PC-9 (cell line): Measurements from ENCODE around the gene NUP214. TPM values are rescaled to one million over a fixed set of nuclear protein-coding genes. Genes with fewer than 3 reads are reported as not detected.
A peak's percentile ranks its signal among the peaks of the same experiment; 100 is the strongest.

Experiments
- BruUV-seq: library from RNA; stranded (reverse); fragments of 400-500 nt; replicated peaks from 2 replicates; lab custom pipeline; 2021; lab: Mats Ljungman, UMichigan
- CTCF ChIA-PET: fragments of 300-600 bp; sonication (Branson Sonifier 250); formaldehyde crosslinking; loops from one replicate; lab custom pipeline; 2022; ENCODE audit warnings: antibody characterized with exemption; lab: Charles Lee
- POLR2A ChIA-PET: fragments of 300-600 bp; sonication (Branson Sonifier 250); formaldehyde crosslinking; loops from one replicate; lab custom pipeline; 2022; ENCODE audit warnings: antibody characterized with exemption; ENCODE audit not compliant: unreplicated experiment; lab: Charles Lee
- DNase-seq, 2 experiments: peaks; one replicate each; pipeline versions ENCODE4 v3.0.0 to v3.0.0-alpha.2; 2015 to 2022; ENCODE audit warnings: mixed read lengths in 1 of 2
- H2AFZ ChIP-seq: fragments of 200-600 bp; sonication (generic); 2 replicates; pipeline ENCODE4 v1.8.1; 2017; ENCODE audit warnings: antibody characterized with exemption
- H3F3A ChIP-seq: fragments of 200-600 bp; sonication (generic); 2 replicates; pipeline ENCODE4 v1.8.1; 2017; ENCODE audit warnings: antibody characterized with exemption, mild to moderate bottlenecking, low read depth; ENCODE audit not compliant: insufficient read depth
- H3K27ac ChIP-seq: fragments of 200-600 bp; sonication (generic); 2 replicates; pipeline ENCODE4 v1.6.1; 2016; ENCODE audit warnings: mixed run types
- H3K27me3 ChIP-seq: fragments of 200-600 bp; sonication (generic); 2 replicates; pipeline ENCODE4 v1.6.1; 2016; ENCODE audit warnings: low read depth, mixed run types; ENCODE audit not compliant: insufficient read depth
- H3K36me3 ChIP-seq: fragments of 200-600 bp; sonication (generic); 2 replicates; pipeline ENCODE4 v1.6.1; 2016; ENCODE audit warnings: low read depth, mixed run types
- H3K4me1 ChIP-seq: fragments of 200-600 bp; sonication (generic); replicated peaks from 2 replicates; pipeline ENCODE4 v1.6.1; 2016; ENCODE audit warnings: mixed run types; ENCODE audit not compliant: insufficient read depth
- H3K4me2 ChIP-seq: fragments of 200-600 bp; sonication (generic); 2 replicates; pipeline ENCODE4 v1.6.1; 2017; ENCODE audit warnings: mixed run types
- H3K4me3 ChIP-seq: fragments of 200-600 bp; sonication (generic); 2 replicates; pipeline ENCODE4 v1.6.1; 2016; ENCODE audit warnings: mixed run types
- H3K79me2 ChIP-seq: fragments of 200-600 bp; sonication (generic); 2 replicates; pipeline ENCODE4 v1.6.1; 2017; ENCODE audit warnings: low read depth, mixed run types
- H3K9me2 ChIP-seq: fragments of 200-600 bp; sonication (generic); 2 replicates; pipeline ENCODE4 v1.8.1; 2017; ENCODE audit warnings: mild to moderate bottlenecking; ENCODE audit not compliant: insufficient read depth
- H3K9me3 ChIP-seq: fragments of 200-600 bp; sonication (generic); 2 replicates; pipeline ENCODE4 v1.8.1; 2016; ENCODE audit warnings: low read depth; ENCODE audit not compliant: insufficient read depth
- H4K20me1 ChIP-seq: fragments of 200-600 bp; sonication (generic); 2 replicates; pipeline ENCODE4 v1.8.1; 2017; ENCODE audit not compliant: insufficient read depth
- CTCF ChIP-seq: fragments of 200-600 bp; sonication (generic); conservative IDR thresholded peaks from 2 replicates; pipeline ENCODE4 v1.6.1; 2017; ENCODE audit warnings: mixed run types, antibody characterized with exemption, mild to moderate bottlenecking, moderate library complexity
- EZH2 ChIP-seq: fragments of 200-600 bp; sonication (generic); IDR thresholded peaks from 2 replicates; pipeline ENCODE4 v1.8.0; 2017; ENCODE audit warnings: antibody characterized with exemption, low read depth
- intact Hi-C: fragments of 100-400 bp; cut with micrococcal nuclease; formaldehyde crosslinking; loops from one replicate; pipeline ENCODE4 v1.10.0; 2022; ENCODE audit not compliant: unreplicated experiment
- total RNA-seq: library from RNA; stranded (reverse); gene quantifications from 2 replicates; pipeline ENCODE4 v1.2.3, GENCODE V29; 2021

Gene NUP214
- total RNA-seq, 1 experiment from 2014 or later: 59.0 TPM

- no peak overlapping the region for H3K4me2 ChIP-seq
- ChIA-PET CTCF (no interaction called here), POLR2A (no interaction called here)
- no peaks in the 10 kb centered on the region for H3K79me2 ChIP-seq
- 0 out of 2 replicates have a peak, but pooled peaks cover 4% of the 10 kb centered on the region for H3K27me3 ChIP-seq
- no peak overlapping the region for H3K4me3 ChIP-seq
- H3F3A ChIP-seq: no peaks in the 10 kb centered on the region
- no peak for DNase-seq
- intact Hi-C loops: loop anchor here (5.0 kb wide), 1 partner anchor 62 kb away; no protein-coding TSS in a partner anchor
- BruUV-seq: no TSS peak
- no peaks in the 10 kb centered on the region for H3K36me3 ChIP-seq
- TF ChIP-seq EZH2 (no peak), CTCF (no peak)
- H3K27ac ChIP-seq: no peak overlapping the region
- no peak overlapping the region for H2AFZ ChIP-seq
- no peaks in the 10 kb centered on the region for H3K4me1 ChIP-seq
- H4K20me1 ChIP-seq: no peaks in the 10 kb centered on the region
- H3K9me3 ChIP-seq: no peaks in the 10 kb centered on the region
- no peaks in the 10 kb centered on the region for H3K9me2 ChIP-seq
Observed at GRCh38 chr9:131274674-131275331, 149.4 kb downstream of the NUP214 start.

GRCh38 chr9:131275332-131276093, 150.1 kb downstream of the NUP214 start:
- Histone ChIP-seq H3K9me2 (no peaks in the 10 kb centered on the region), H2AFZ (no peak overlapping the region), H3K4me3 (no peak overlapping the region), H4K20me1 (no peaks in the 10 kb centered on the region), H3K4me1 (no peaks in the 10 kb centered on the region), H3K79me2 (no peaks in the 10 kb centered on the region), H3K4me2 (no peak overlapping the region), H3K27me3 (peaks cover 11% of the 10 kb centered on the region; the same call in 1 of the 2 replicates), H3K36me3 (no peaks in the 10 kb centered on the region), H3K9me3 (no peaks in the 10 kb centered on the region), H3F3A (no peaks in the 10 kb centered on the region), H3K27ac (no peak overlapping the region)
- intact Hi-C loops: loop anchor here (5.0 kb wide), 1 partner anchor 62 kb away; no protein-coding TSS in a partner anchor
- no peak for DNase-seq
- BruUV-seq: no TSS peak
- TF ChIP-seq EZH2: no peak
- TF ChIP-seq CTCF: no peak
- CTCF ChIA-PET: no interaction called here
- POLR2A ChIA-PET: no interaction called here

- BruUV-seq: no TSS peak
- Histone ChIP-seq H3K79me2 (no peaks in the 10 kb centered on the region), H4K20me1 (no peaks in the 10 kb centered on the region), H3K4me2 (peak within 1 kb of the TSS; percentile 80), H3F3A (no peaks in the 10 kb centered on the region), H3K9me2 (no peaks in the 10 kb centered on the region), H3K4me3 (peak within 1 kb of the TSS; percentile 74; the same call in 1 of the 2 replicates), H3K27ac (no peak within 1 kb of the TSS), H3K9me3 (no peaks in the 10 kb centered on the region), H3K4me1 (no peaks in the 10 kb centered on the region), H3K36me3 (no peaks in the 10 kb centered on the region), H3K27me3 (peaks cover 19% of the 10 kb centered on the region), H2AFZ (peak within 1 kb of the TSS; percentile 75; the same call in 1 of the 2 replicates)
- CTCF ChIA-PET: no interaction called here
- no peak for DNase-seq
- POLR2A ChIA-PET: interaction anchor here (0.6 kb wide), 1 partner anchor 376 kb away, joined by 4 read pairs; no protein-coding TSS in a partner anchor
- TF ChIP-seq EZH2: no peak
- TF ChIP-seq CTCF: no peak
- intact Hi-C loops: loop anchor here (5.0 kb wide), 1 partner anchor 61 kb away; no protein-coding TSS in a partner anchor
Observed at GRCh38 chr9:131276094-131276888, 150.9 kb downstream of the NUP214 start, which contains the start of gene FAM78A. TSS of gene FAM78A (minus strand) at chr9:131276510. CDS start at chr9:131276179, 331 bp downstream.
